H9 (cell line): ENCODE data around the gene FFAR3. TPM values are rescaled to one million over a fixed set of nuclear protein-coding genes. Genes with fewer than 3 reads are reported as not detected.

Experiments
- DNase-seq: peaks from one replicate; pipeline ENCODE4 v3.0.0-alpha.2; 2017
- H2AFZ ChIP-seq: one replicate; pipeline ENCODE4 v1.6.1; 2013; ENCODE audit warnings: mild to moderate bottlenecking, low read length, control low read depth, moderate library complexity
- H2AK5ac ChIP-seq: 2 replicates; pipeline ENCODE4 v1.6.1; 2013; ENCODE audit warnings: low read length, control low read depth, mixed read lengths; ENCODE audit not compliant: insufficient read length
- H2BK120ac ChIP-seq: one replicate; pipeline ENCODE4 v1.6.1; 2013; ENCODE audit warnings: low read depth, mild to moderate bottlenecking, low read length, control low read depth, inconsistent platforms; ENCODE audit not compliant: poor library complexity, severe bottlenecking
- H2BK12ac ChIP-seq: 2 replicates; pipeline ENCODE4 v1.6.1; 2013; ENCODE audit warnings: low read length, control low read depth, mixed read lengths, low read depth; ENCODE audit not compliant: insufficient read length
- H2BK15ac ChIP-seq: 2 replicates; pipeline ENCODE4 v1.6.1; 2013; ENCODE audit warnings: low read depth, low read length, control low read depth
- H2BK20ac ChIP-seq: one replicate; pipeline ENCODE4 v1.6.1; 2013; ENCODE audit warnings: low read depth, mild to moderate bottlenecking, low read length, control low read depth, inconsistent platforms; ENCODE audit not compliant: poor library complexity, severe bottlenecking
- H2BK5ac ChIP-seq: 2 replicates; pipeline ENCODE4 v1.6.1; 2013; ENCODE audit warnings: low read length, control low read depth, mixed read lengths; ENCODE audit not compliant: insufficient read length
- H3K14ac ChIP-seq: 2 replicates; pipeline ENCODE4 v1.6.1; 2013; ENCODE audit warnings: low read length, control low read depth; ENCODE audit not compliant: insufficient read depth
- H3K18ac ChIP-seq: 2 replicates; pipeline ENCODE4 v1.6.1; 2013; ENCODE audit warnings: low read depth, mild to moderate bottlenecking, mixed read lengths, low read length, control low read depth; ENCODE audit not compliant: insufficient read length
- H3K23ac ChIP-seq: 2 replicates; pipeline ENCODE4 v1.6.1; 2013; ENCODE audit warnings: low read length, control low read depth, mixed read lengths, low read depth; ENCODE audit not compliant: insufficient read length
- H3K23me2 ChIP-seq: 2 replicates; pipeline ENCODE4 v1.6.1; 2013; ENCODE audit warnings: low read depth, mild to moderate bottlenecking, mixed read lengths, low read length, control low read depth; ENCODE audit not compliant: insufficient read length, poor library complexity, severe bottlenecking
- H3K27ac ChIP-seq: 2 replicates; pipeline ENCODE4 v1.5.1; 2013; ENCODE audit warnings: low read length, control low read depth, mixed read lengths, low read depth; ENCODE audit not compliant: insufficient read length
- H3K27me3 ChIP-seq: 2 replicates; pipeline ENCODE4 v1.6.1; 2013; ENCODE audit warnings: low read length, control low read depth, inconsistent platforms; ENCODE audit not compliant: insufficient read depth
- H3K4ac ChIP-seq: 2 replicates; pipeline ENCODE4 v1.6.1; 2013; ENCODE audit warnings: low read depth, mild to moderate bottlenecking, control low read depth, inconsistent platforms, low read length, moderate library complexity
- H3K4me1 ChIP-seq: 2 replicates; pipeline ENCODE4 v1.6.1; 2013; ENCODE audit warnings: low read length, control low read depth, inconsistent platforms; ENCODE audit not compliant: insufficient read depth
- H3K4me2 ChIP-seq: 2 replicates; pipeline ENCODE4 v1.6.1; 2013; ENCODE audit warnings: low read length, control low read depth, mixed read lengths; ENCODE audit not compliant: insufficient read length, insufficient read depth
- H3K56ac ChIP-seq: 2 replicates; pipeline ENCODE4 v1.6.1; 2013; ENCODE audit warnings: low read depth, mild to moderate bottlenecking, mixed read lengths, low read length, control low read depth; ENCODE audit not compliant: insufficient read length
- H3K79me1 ChIP-seq: 2 replicates; pipeline ENCODE4 v1.6.1; 2013; ENCODE audit warnings: low read depth, mild to moderate bottlenecking, moderate library complexity, low read length, control low read depth, inconsistent platforms; ENCODE audit not compliant: insufficient read depth, poor library complexity, severe bottlenecking
- H3K79me2 ChIP-seq: 2 replicates; pipeline ENCODE4 v1.6.1; 2013; ENCODE audit warnings: low read length, control low read depth, inconsistent platforms; ENCODE audit not compliant: insufficient read depth
- H3K9ac ChIP-seq: 2 replicates; pipeline ENCODE4 v1.6.1; 2013; ENCODE audit warnings: low read length, control low read depth, mixed read lengths; ENCODE audit not compliant: insufficient read length; ENCODE audit errors: extremely low read depth
- H3K9me3 ChIP-seq: one replicate; pipeline ENCODE4 v1.6.1; 2013; ENCODE audit warnings: low read depth, low read length, inconsistent platforms; ENCODE audit not compliant: control insufficient read depth
- H3T11ph ChIP-seq: one replicate; pipeline ENCODE4 v1.6.1; 2013; ENCODE audit warnings: mild to moderate bottlenecking, low read length, control low read depth, inconsistent platforms
- H4K20me1 ChIP-seq: one replicate; pipeline ENCODE4 v1.6.1; 2013; ENCODE audit not compliant: control insufficient read depth, insufficient read length, insufficient read depth
- H4K5ac ChIP-seq: 2 replicates; pipeline ENCODE4 v1.6.1; 2013; ENCODE audit warnings: low read depth, mild to moderate bottlenecking, mixed read lengths, low read length, control low read depth; ENCODE audit not compliant: insufficient read length
- H4K8ac ChIP-seq: replicated peaks from 2 replicates; pipeline ENCODE4 v1.6.1; 2013; ENCODE audit warnings: low read length, control low read depth, mixed read lengths, low read depth; ENCODE audit not compliant: insufficient read length
- H4K91ac ChIP-seq: 2 replicates; pipeline ENCODE4 v1.6.1; 2013; ENCODE audit warnings: low read depth, mild to moderate bottlenecking, moderate library complexity, mixed read lengths, low read length, control low read depth; ENCODE audit not compliant: insufficient read length
- H3K27ac Mint-ChIP-seq, 3 experiments: 2 replicates in 2 of 3; 3 replicates in 1 of 3; pipeline ENCODE4 v1.8.0; 2020 to 2021; ENCODE audit warnings: mixed read lengths in 3 of 3, mild to moderate bottlenecking in 1 of 3, moderate library complexity in 1 of 3
- H3K27me3 Mint-ChIP-seq: 2 replicates; pipeline ENCODE4 v1.8.0; 2021; ENCODE audit warnings: low read depth, mild to moderate bottlenecking, moderate library complexity, mixed read lengths
- H3K36me3 Mint-ChIP-seq, 3 experiments: 2 replicates in 2 of 3; 3 replicates in 1 of 3; pipeline ENCODE4 v1.8.0; 2020 to 2021; ENCODE audit warnings: low read depth in 3 of 3, mixed read lengths in 3 of 3; ENCODE audit not compliant: insufficient read depth in 1 of 3
- H3K4me1 Mint-ChIP-seq, 2 experiments: 2 replicates each; pipeline ENCODE4 v1.8.0; 2020; ENCODE audit warnings: mixed read lengths in 2 of 2
- H3K4me3 Mint-ChIP-seq, 2 experiments: 2 replicates in 1 of 2; 3 replicates in 1 of 2; pipeline ENCODE4 v1.8.0; 2020 to 2021; ENCODE audit warnings: mild to moderate bottlenecking in 2 of 2, mixed read lengths in 2 of 2, moderate library complexity in 1 of 2
- H3K9me3 Mint-ChIP-seq, 2 experiments: 2 replicates in 1 of 2; 3 replicates in 1 of 2; pipeline ENCODE4 v1.8.0; 2020; ENCODE audit warnings: mild to moderate bottlenecking in 2 of 2, mixed read lengths in 2 of 2, moderate library complexity in 1 of 2
- CTCF ChIP-seq: fragments of 200-600 bp; sonication (generic); conservative IDR thresholded peaks from 3 replicates; pipeline ENCODE4 v1.8.0; 2021; ENCODE audit warnings: antibody characterized with exemption, mild to moderate bottlenecking
- WGBS: extraction: QIAGEN DNeasy Blood & Tissue Kit; methylation state at CpG from one replicate; pipeline ENCODE4 v1.1.7; 2013; ENCODE audit warnings: missing lambda C conversion rate, low lambda C conversion rate, mixed read lengths; ENCODE audit not compliant: insufficient read length; ENCODE audit errors: extremely low coverage; 5-methylcytosine and 5-hydroxymethylcytosine counted together
- total RNA-seq: library from RNA; stranded (reverse); gene quantifications from 2 replicates; pipeline ENCODE4 v1.2.1, GENCODE V29; 2021

Gene FFAR3
- total RNA-seq, 1 experiment from 2014 or later = not detected

DNA sequence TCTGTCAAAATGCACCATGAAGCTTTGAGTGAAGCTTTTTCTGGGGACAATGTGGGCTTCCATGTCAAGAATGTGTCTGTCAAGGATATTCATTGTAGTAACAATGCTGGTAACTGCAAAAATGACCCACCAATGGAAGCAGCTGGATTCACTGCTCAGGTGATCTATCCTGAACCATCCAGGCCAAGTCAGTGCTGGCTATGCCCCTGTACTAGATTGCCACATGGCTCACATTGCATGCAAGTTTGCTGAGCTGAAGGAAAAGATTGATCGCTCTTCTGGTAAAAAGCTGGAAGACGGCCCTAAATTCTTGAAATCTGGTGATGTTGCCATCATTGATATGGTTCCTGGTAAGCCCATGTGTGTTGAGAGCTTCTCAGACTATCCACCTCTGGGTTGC is 25.3 kb downstream of the FFAR3 start:
- Histone ChIP-seq H2BK5ac (no peak overlapping the region), H2BK12ac (no peak overlapping the region), H3K18ac (no peak overlapping the region), H3K27ac (no peak overlapping the region), H3K56ac (no peak overlapping the region), H3K4me1 (no peaks in the 10 kb centered on the region), H3K14ac (no peak overlapping the region), H2AK5ac (no peak overlapping the region), H3K27me3 (no peaks in the 10 kb centered on the region), H3K4ac (no peak overlapping the region), H3K23me2 (no peaks in the 10 kb centered on the region), H2AFZ (no peak overlapping the region), H3T11ph (no peak overlapping the region), H2BK15ac (no peak overlapping the region), H2BK20ac (no peak overlapping the region), H3K4me2 (no peak overlapping the region), H3K23ac (no peak overlapping the region), H4K91ac (no peak overlapping the region), H2BK120ac (no peak overlapping the region), H3K79me1 (no peaks in the 10 kb centered on the region), H3K79me2 (no peaks in the 10 kb centered on the region), H3K9me3 (peaks cover 20% of the 10 kb centered on the region), H4K5ac (no peak overlapping the region), H4K8ac (no peak overlapping the region), H3K9ac (no peak overlapping the region), H4K20me1 (no peaks in the 10 kb centered on the region)
- H3K27ac Mint-ChIP-seq = no peak overlapping the region
- peaks cover 42 to 55% of the 10 kb centered on the region in 2 experiments for H3K9me3 Mint-ChIP-seq
- whole genome bisulfite sequencing = no CpG with 5 or more reads among the region's 2 CpGs
- H3K4me3 Mint-ChIP-seq = no peak overlapping the region
- H3K27me3 Mint-ChIP-seq = peaks cover 33% of the 10 kb centered on the region
- H3K36me3 Mint-ChIP-seq = peaks cover 5 to 11% (median 9%) of the 10 kb centered on the region in 3 experiments; a peak in 6 of 7 replicates
- DNase-seq = no peak
- no peak for TF ChIP-seq CTCF
- peaks cover 5 to 7% of the 10 kb centered on the region in 2 experiments for H3K4me1 Mint-ChIP-seq
